Stimulated activated CD4-positive, alpha-beta T cell treated with anti-CD3 and anti-CD28 coated beads, TNF-alpha, amount 100 ng/mL, for 24 hours (primary cell): ENCODE results near the gene CD1B.
"Not testable (repeated sequence)": the region's sequence is repeated elsewhere in the genome, so short reads cannot be mapped to it uniquely, and the experiment has no call there.

Source experiments
- DNase-seq, 3 experiments: peaks; one replicate each; pipeline ENCODE4 v3.0.0-alpha.2; 2020; ENCODE audit warnings: low read depth in 3 of 3

Gene CD1B

GRCh38 chr1:158331481-158332150 is at the start of gene CD1B:
TSS of gene CD1B (minus strand) at chr1:158331531. CDS start at chr1:158331423, 108 bp downstream.
- no peak for DNase-seq

DNA sequence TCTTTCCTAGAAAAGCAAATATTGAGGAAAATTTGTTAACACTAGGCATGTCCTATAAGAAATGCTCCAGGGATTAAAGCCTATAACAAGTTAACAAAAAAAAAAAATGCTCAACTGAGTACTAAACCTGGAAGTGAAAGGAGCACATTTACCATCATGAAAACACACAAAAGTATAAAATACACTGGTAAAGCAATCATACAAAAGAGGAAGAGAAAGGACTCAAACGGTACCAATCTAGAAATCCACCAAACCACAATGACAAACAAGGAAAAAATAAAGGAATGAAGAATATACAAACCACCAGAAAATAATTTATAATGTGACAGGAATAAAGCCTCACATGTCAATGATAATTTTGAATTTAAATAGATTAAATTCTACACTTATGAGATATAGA is 43.5 kb upstream of the CD1B start:
- no peak for DNase-seq

DNA sequence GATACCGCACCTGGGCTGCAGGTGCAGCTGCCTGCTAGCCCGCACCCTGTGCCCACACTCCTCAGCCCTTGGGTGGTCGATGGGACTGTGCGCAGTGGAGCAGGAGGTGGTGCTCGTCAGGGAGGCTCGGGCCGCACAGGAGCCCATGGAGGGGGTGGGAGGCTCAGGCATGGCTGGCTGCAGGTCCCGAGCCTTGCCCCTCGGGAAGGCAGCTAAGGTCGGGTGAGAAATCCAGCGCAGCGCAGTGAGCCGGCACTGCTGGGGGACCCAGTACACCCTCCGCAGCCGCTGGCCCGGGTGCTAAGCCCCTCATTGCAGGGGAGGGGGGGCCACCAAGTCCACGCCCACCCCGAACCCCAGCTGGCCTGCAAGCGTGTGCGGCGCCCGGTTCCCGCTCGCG is 42.8 kb upstream of the CD1B start:
- not testable (repeated sequence) for DNase-seq

DNA sequence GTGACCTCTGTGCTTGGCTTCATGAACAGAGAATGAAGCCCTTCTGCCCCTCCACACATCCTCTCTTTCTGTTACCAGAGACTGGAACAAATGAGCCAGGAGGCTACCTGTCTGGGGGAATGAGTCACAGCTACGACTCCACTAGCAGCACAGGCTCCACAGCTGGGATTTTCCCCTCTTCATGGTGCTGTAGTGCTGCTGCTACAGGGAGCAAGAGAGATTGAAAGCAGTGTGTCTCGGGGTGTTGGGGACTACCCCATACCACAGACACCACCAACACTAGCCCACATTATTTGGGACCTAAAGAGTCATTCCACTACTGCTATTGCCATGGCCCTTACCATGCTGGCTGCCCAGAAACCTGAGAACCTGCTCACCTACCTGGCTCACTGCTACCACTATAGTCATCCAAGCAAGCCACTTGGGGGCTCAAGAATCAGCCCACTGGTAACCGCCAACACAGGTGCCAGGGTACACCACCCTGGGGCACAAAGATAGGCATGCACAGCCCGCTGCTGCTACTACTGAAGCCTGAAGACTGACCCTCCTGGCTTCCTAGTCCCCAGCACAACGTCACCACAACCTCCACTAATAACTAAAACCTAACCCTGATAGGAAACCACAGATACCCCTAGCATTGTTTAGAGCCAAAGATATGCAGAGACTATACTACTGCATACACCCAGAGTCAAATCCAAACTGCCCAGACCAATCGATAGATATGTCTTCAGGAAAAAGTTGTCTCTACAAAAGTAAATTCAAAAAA is 40.0 kb upstream of the CD1B start:
- peak; percentile 0 to 37 (median 5) for DNase-seq

DNA sequence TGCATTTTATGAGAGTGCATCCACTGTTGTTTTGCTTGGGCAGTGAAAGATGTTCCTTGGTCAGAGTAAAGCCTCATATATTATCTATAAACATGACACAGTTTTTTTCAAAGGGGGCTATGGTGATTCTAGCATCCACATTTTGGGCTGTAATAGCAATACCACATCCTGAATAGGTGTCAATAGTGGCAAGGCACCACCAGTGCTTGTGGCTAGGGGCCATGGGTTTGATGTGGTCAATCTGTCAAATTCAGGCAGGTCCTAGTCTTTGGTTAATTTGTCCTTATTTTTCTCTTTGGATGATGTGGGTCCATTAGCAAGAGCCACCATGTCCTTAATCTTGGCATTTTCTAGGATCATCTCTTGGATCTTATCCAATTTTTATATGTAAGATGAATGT is 35.5 kb upstream of the CD1B start:
- no peak for DNase-seq

DNA sequence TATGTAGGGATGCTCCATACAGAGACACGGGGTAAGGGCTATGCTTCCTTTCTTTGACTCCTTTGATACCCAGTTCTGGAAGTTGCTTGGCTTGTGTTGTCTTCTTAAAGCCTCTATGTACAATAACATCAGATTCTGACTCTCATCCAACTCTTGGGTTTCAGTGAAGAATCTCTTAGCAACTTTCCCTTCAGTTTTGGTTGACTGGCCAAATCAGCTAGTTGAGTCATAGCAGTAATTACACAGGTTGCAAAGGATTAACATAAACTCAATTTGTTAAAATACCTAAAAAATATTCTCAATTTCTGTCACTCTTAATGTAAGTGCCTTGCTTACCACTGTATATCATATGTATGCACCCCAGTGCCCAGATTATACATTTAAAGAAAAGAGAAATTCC is 31.6 kb upstream of the CD1B start:
- no peak for DNase-seq

GRCh38 chr1:158362482-158362881 is 31.2 kb upstream of the CD1B start:
- DNase-seq, result no peak

DNA sequence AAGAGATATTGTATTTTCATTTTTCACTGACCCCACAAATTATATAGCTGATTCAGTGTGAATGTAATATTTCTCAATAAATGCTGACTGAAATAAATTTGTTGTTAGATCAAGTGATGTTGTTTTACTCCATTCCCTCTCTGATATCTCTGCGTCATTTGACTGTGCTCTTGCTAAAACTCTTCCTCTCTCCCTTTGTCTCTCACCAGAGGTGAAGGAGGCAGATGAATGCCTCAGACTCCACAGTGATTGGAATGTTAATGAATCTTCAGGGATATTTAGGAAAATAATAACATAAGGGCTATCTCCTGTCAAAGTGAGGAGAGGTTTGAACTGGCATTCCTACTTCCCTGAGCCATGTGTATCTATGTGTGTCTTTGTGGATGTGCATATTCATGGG is 26.1 kb upstream of the CD1B start:
- DNase-seq, result no peak

DNA sequence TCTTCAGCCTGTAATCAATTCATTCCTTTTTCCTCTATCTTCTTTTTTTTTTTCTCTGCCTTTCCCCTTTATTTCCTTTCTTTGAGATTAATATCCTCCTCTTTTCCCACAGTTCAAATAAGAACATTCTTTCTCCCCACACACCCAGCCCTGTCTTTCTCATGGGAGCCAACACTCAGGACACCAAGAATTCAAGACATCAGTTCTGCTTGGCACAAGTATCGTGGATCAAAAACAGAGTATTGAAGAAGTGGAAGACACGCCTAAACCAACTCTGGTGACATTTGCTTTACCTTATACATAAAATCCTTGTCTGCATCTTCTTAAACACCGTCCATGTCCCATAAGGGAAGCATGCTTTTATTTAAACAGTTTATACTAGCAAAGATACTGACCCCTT is 25.3 kb upstream of the CD1B start:
- DNase-seq, result no peak

- DNase-seq, result no peak
Measured at GRCh38 chr1:158355773-158356285, 24.5 kb upstream of the CD1B start.

DNA sequence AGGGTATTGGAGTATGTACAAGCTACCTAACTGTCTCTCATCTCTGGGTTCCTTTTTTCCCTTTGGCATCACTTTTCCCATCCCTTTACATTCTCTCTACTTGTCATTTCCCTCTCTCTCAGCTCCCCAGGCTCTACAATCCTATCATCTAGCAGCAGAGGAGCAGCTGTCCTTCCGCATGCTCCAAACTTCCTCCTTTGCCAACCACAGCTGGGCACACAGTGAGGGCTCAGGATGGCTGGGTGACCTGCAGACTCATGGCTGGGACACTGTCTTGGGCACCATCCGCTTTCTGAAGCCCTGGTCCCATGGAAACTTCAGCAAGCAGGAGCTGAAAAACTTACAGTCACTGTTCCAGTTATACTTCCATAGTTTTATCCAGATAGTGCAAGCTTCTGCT is 22.9 kb upstream of the CD1B start:
- DNase-seq, result no peak

DNA sequence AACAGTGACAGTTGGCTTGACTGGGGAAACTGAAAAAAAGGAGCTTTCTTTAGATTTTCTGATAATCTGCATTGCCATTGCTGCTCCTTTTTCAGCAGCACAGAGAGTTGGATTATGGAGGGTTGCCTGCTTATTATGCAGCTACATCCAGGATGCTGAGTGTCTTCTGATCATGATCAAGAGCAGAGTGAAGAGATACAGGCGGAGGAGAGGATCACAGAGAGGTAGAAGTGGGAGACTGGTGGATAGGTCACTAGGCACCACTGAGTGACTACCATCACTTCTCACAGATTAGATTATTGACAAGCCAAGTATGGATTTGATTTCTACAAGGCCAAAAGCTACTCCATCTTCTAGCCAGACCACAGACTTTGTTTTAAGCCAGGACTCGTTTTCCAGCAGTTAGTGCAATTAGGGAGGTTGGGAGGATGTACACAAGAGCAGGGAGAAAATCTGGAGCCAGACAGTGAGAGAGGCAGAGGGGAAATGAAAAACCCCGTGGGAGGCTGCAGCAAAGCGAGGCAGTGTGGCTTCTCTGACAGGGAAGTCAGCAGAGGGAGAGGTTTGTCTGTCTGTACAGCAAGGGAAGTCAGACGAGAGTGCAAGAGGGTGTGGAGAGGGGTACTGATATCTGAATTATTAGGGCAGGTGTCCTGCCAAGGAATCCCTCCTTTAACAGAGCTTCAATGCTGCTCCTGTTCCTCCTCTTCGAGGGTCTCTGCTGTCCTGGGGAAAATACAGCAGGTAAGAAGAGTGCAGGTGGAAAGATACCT is 22.2 kb upstream of the CD1B start, which contains the start of gene CD1E:
CD1E (plus strand) TSS at position 592 of the 773 bp plus-strand sequence; CDS start at position 687, 95 bp downstream.
- no peak for DNase-seq

DNA sequence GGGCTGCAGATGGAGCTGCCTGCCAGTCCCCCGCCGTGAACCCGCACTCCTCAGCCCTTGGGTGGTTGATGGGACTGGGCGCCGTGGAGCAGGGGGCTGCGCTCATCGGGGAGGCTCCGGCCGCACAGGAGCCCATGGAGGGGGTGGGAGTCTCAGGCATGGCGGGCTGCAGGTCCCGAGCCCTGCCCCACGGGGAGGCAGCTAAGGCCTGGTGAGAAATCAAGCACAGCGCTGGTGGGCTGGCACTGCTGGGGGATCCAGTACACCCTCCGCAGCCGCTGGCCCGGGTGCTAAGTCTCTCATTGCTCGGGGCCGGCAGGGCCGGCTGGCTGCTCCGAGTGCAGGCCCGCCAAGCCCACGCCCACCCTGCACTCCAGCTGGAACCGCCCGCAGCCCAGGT is 17.6 kb upstream of the CD1B start:
- not testable (repeated sequence) for DNase-seq

- not testable (repeated sequence) for DNase-seq
Measured at GRCh38 chr1:158336413-158336812, 5.1 kb upstream of the CD1B start.

DNA sequence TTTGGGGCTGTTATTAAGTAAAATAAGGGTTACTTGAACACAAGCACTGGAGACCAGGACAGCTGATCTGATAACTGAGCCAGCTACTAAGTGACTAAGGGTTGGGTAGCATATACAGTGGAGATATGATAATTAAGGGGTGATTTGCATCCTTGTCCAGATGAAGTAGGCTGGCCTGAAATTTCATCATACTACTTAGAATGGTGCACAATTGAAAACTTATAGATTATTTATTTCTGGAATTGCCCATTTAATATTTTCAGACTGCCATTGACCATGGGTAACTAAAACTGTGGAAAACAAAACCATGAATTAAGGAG is 3.8 kb upstream of the CD1B start:
- DNase-seq, result no peak

DNA sequence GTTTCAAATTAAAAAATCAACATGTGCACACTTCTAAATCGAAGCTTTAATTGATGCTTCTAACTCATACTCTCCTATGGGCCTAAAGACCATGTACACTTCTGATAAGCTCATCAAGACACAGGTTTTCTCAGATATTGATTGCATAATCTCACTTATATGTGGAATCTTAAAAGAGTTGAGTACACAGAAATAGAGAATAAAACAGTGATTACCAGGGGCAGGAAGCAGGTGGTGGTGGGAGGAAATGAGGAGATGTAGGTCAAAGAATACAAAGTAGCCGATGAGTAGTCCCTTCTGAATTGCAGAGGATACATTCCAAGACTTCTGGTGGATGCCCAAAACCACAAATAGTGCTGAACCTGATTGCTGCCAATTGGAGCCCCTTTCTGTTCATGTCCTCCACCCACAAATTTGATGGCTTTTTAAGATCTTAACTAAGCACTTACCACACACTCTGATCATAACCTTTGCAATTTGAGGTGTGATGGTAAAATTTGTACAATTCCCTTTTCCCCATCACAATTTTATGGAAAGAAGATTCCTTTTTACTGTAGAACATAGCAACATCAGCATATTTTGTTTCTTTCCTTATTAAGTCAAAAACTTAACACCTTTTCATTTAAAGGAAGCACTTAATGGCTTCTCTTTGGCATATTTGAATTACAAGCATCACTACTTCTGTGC is 3.3 kb upstream of the CD1B start:
- DNase-seq, result no peak

DNA sequence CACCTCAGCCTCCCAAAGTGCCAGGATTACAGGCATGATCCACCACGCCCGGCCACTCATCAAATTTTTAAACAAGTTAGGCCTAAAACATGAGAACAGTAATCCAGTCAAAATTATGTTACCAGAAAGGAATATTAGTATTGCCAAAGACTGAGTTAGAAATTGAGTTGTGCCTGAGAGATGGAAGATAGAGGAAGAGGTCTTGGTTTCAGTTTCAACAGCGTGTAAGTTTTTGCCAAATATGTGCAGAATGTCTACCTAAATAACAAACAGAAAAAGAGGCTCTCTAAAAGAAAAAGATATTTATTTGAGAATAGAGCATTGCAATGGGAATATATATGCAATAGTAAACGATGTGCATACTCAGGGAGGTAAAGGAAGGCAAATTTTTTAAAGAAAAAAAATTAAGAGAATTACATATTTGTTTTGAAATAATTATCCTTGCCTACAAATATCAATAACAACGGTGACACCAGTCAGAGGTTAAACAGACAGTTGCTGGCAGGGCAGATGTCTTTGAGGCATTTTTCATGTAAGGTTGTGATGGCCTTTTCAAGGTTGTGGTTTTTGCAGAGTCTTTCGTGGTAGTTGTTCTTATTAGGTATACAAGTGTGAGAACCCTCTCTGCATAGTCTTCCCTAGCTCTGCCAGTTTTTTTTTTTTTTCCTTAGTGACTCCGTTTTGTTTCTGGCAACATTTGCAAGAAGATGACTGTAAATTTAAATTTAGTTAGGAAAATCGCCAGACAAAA is 2.2 kb upstream of the CD1B start:
- no peak for DNase-seq

DNA sequence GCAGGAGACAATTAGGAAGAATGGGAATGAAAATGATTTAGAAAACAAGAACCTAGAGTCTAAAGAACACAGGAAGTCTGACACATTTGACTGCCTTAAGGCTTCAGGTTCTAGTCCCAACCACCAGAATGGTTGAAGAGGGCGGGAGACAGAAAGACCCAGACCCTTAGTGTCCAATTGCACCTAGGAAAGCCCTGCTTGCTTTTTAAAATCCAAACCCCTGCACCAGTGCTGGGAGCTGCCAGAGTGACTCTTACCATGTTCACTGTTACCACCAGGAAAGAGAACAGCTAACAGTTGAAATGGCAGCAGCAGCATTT is 265 bp downstream of the CD1B start:
- no peak for DNase-seq

DNA sequence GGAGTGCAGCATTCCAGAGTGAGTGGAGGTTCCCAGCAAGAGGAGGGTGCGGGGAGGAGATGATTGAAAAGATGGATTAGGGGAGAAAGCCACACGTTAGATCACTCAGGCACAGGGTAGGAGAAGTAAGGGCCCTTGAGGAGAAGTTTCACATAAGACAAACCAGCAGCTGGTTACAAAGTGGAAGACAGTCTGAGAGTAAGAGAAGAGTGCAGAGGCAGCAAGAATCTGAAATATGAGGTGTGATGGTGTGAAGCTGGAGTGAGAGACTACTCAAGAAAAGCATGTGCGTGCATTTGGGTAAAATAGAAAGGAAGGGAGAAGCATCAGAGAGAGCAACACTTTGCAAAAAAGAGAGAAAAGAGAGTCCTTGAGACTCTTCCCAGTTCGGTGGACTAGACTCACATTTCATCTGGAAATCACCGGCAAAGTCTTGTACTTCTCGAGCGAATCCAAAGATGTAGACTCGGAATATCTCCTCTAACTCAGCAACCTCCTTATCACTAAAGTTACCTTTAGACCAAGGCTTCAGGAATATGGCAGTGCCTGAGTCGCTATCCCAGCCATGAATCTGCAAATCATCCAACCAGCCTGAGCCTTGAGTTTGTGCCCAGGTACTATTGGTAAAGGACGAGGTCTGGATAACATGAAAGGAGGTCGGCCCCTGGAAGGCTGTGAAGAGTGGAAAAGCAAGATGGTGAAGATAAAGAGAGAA is 783 bp downstream of the CD1B start:
- DNase-seq, result no peak

DNA sequence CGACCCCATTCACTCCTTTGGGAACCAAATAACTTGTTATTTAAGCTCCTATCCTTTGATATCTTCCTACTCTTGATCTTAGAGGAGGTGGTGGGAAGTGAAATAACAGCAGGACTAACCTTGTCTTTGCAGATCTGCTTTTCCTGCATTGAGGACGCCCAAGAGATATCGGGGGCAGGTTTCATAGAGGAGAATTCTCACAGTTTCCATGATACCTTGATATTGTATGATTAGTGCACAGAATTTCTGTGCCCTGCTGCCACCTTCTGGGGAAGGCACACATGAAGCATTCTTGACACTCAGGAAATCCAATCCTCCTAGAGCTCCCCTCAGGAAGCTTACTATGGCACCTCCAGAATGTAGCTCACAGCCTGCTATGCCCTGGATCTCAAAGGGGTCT is 1.6 kb downstream of the CD1B start:
- DNase-seq, result no peak

GRCh38 chr1:158329300-158329699 is 2.0 kb downstream of the CD1B start:
- DNase-seq, result no peak
